CD4-positive, alpha-beta T cell treated with Interferon gamma for 1 hour (primary cell): Measurements from ENCODE around the gene CHMP6.
"Not testable (repeated sequence)": the region's sequence is repeated elsewhere in the genome, so short reads cannot be mapped to it uniquely, and the experiment has no call there.

ENCODE experiments used
- DNase-seq: peaks from one replicate; pipeline ENCODE4 v3.0.0-alpha.2; 2020

Gene CHMP6

DNA sequence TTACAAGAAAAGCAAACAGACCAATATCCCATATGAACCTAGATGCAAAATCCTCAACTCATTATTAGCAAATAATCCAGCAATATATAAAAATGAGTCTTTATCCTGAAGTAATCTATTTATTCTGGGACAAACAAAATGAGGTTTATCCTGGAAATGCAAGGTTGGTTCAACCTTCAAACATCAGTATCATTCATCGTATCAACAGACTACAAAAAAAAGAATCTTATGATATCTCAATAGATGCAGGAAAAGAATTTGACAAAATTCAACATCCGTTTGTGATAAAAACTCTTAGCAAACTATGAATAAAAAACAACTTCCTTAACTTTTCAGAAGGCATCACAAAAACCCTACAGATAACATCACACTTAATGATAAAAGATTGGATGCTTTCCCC lies 24.9 kb downstream of the CHMP6 start:
- DNase-seq = no peak

DNA sequence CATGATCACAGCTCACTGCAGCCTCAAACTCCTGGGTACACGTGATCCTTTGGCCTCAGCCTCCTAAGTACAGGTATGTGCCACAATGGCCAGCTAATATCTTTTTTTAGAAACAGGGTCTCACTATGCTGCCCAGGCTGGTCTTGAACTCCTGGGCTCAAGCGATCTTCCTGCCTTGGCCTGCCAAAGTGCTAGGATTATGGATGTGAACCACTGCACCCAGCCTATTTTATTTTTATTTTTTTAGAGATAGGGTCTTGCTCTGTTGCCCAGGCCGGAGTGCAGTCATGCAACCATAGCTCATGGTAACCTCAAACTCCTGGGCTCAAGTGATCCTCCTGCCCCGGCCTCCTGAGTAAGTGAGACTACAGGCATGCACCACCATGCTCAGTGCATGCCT lies 25.7 kb downstream of the CHMP6 start:
- DNase-seq = not testable (repeated sequence)

DNA sequence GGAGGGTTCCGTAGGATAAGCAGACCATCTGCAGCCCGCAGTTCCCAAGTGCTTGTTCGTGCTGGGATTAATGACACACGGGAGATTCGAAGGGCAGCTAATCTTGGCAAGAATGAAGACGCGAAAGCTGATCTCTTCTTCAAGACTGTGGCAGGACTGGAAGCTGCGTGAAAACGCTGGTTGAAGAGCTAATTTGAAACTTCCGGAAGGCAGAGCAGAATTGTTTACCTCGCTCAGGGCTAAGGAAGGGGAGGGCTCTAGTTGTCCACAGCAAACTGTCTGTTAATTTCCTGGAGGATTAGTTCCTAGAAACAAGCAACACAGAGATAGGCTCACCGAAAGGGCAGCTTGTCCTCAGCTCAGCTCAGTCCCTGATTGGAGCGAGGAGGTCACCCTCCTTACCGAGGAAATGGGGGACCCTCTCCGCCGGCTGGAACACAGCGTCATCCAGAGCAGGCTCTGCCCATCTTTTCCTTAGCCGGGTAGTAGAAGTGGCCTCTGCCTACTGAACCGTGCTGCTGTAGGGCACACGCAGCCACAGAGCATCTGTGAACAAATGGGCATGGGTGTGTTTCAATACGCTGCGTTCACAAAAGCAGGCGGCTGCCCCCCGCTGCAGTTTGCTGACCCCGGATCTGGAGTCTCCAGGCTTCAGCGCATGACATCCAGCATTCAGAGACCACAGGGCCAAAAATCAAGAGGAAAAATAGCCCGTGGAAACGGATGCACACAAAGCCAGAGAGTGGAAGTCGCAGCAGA lies 26.6 kb downstream of the CHMP6 start:
- peak; percentile 24 for DNase-seq

DNA sequence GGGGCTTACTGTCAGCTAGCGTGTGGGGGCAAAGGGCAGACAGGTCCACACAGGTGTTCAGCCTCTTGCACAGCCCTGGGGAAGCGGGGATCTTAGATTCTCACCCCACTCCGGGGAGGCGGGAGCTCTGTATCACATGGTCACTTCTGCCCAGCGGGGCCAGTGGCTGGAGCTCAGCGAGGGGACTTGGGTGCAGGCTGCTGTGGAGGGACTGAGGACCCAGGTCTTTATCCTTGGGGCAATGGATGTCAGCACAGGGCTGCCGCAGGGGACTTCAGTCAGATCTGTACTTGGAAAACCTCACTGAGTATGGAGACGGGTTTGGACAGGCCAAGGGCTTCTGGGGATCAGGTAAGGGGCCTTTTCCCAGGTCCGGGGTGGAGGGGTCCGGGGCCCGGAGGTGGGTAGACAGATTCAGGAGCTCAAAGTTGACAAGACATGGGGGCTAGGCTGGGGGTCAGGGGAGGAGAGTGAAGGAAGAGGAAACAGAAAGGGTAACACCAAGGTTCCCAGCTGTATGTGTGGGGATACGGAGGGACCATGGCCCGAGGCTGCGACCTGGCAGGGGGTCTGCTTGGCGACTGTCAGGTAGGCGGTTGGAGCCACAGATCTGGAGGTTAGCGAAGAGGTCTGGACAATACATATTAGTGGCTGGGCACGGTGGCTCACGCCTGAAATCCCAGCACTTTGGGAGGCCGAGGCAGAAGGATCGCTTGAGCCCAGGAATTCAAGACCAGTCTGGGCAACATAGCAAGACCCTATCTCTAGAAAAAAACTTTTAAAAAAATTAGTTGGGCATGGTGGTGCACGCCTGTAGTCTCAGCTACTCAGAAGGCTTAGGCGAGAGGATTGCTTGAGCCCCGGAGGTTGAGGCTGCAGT lies 28.2 kb downstream of the CHMP6 start:
- no peak for DNase-seq

DNA sequence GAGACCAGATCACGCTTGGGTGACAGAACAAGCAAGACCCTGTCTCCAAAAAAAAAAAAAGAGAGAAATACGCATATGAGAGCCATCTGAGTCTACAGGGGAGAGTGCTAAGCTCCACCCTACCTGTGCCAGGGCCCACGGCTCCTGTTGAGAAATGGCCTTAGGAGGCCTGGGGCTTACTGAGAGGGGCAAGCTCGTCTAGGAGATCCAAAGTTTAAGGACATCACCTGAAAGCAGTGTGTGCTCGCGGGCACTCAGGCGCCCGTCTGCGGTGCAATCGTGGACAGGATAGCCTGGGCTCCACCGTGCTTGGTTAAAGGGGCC lies 28.8 kb downstream of the CHMP6 start:
- DNase-seq = no peak

DNA sequence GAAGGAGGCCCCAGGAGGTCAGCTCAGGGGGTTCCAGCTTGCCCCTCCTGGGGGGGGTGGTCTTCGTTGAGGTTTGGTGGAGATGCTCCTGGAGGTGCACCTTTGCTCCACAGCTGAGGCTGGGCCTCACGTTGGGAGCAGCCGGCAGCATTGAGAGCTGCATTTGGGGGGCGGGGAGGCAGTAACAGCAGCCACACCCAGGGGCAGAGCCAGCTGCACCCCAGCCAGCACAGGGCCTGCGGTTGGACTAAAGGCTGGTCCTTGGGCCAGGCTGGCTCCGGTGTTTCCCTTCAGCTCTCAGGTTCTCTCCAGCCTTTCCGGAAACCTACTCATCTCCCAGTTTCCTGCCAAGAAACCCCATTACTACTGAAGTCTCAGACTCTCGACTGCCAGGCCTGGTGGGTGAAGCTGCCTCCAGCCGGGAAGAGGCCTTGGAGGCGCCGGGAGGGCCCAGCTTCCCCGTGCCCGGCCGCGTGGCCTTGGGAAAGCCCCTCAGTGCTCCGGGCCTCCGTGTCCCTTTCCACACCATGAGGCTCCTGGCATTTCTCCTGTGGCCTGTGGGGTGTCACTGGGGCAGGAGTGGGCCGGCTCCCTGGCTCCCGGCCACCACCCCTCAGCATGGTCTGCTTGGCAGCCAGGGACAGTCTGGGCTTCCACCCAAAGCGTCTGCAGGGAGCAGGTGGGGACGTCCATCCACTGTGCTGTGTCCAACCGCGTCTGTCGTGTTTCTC lies 29.3 kb downstream of the CHMP6 start:
- no peak for DNase-seq

DNA sequence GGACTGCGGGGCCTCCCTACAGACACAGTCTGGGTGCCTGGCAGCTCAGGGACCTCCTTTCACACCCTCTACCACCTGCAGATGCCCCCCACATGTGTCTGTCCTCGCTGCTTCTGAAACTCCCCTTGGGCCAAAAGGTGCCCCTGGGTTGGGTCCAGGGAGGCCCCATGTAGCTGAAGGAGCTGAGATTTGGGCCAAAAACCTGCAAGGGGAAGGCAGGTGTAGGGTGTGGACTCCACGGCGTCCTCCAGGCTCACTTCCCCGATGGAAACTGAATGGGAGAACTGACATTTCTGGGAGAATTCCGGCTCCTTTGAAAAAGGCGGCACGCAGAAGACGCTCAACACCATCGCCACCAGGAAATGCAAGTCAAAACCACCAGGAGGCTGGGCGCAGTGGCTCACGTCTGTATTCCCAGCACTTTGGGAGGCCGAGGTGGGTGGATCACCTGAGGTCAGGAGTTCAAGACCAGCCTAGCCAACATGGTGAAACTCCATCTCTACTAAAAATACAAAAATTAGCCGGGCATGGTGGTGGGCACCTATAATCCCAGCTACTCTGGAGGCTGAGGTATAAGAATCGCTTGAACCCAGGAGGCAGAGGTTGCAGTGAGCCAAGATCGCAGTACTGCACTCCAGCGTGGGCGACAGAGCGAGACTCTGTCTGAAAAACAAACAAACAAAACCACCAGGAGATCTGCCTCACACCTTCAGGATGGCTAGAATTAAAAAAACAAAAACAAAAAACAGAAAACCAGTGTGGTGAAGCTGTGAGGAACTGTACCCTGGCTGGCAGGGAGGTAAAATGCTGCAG lies 30.1 kb downstream of the CHMP6 start:
- DNase-seq = no peak

DNA sequence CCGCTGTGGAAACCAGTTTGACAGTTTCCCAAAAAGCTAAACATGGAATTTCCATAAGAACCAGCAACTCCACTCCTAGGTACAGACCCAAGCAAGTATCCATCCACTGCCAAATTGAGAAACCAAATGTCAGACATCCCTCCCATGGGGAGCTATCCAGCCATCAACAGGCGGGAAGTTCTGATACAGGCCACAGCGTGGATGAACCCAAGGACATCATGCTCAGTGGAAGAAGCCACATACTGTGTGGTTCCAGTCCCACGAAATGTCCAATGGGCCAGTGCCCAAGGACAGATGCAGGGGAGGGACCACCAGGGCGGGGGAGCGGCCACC lies 30.7 kb downstream of the CHMP6 start:
- DNase-seq = no peak

DNA sequence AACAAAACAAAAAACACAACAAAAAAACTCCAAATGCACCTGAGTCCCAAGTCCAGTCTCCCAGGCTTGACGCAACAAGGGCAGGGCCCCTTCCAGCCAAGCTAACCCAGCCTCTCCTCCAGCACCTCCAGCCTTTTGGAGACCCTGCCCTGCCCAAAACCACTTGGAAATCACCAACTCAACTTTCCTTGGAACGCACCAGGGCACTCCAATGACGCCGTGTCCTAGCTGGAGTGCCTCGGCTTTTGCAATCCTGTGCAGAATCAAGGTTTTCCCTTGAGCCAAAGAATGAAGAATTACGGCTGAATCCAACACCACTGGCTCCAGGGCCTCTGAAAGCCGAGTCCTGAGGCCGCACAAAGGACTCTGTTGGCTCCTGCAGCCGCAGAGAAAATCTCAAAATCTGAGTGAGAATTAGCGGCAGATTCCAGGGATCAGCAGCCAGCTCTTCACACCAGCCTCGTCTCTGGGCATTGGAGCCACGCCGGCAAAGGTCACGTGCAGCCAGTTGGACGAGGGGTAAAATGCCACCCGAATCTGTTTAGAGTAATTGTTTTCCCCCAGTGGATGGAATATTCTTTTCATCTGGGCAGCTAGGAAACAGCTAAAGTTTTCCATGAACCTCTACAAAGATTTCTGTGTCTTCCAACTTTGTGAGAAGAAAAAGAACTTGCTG lies 33.6 kb downstream of the CHMP6 start:
- no peak for DNase-seq

DNA sequence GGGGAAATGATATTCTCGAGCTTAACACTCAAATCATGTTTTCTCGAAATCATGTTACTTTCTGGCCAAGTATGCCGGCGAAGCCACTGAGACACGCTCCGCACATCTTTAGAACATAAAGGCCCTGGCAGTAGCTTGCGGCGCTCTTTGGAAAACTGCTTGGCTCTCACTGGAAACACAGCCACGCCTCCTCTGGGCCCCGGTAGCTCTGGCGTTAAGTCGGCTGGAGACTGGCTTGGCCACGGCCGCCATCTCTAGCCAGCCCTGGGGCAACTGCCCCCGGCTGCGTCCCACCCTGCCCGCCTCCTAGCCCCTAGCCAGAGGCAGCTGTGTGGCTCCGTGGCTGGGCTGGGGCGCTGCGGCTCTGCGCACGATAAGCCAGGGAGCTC lies 34.1 kb downstream of the CHMP6 start:
- DNase-seq = no peak

DNA sequence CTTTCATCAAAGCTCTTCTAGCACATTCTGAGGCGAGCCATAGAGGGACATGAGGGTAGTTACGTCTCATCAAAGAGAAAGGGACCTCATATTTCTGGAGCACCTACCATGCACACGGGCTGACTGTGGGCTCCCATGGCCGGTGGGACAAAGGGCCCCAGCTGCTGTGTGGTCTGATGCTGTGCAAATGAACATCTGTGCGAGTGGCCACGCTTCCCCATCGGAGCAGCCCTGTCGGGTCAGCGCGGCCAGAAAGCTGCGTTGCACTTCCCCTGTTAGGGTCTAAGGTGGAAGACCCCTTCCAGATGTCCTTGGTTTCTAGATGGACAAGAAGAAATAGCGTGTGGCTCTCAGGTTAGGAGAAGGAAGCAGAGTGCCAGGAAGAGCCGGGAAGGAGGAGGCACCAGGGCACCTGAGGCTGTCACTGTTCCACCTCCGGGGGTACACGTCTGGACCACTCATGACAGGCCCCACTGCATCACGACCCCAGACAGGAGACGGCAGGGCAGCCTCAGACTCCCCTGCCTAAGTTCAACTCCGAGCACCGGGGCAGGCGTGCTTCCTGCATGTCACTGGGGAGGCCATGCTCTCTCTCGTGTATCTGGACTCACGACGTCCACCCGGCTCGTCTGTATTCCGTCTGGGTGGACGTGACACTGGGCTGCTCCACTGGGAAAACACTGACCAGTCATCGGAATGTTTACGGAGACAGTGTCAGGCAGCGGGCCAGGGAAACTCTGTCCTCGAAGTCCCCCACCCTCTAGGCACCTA lies 34.8 kb downstream of the CHMP6 start:
- no peak for DNase-seq

DNA sequence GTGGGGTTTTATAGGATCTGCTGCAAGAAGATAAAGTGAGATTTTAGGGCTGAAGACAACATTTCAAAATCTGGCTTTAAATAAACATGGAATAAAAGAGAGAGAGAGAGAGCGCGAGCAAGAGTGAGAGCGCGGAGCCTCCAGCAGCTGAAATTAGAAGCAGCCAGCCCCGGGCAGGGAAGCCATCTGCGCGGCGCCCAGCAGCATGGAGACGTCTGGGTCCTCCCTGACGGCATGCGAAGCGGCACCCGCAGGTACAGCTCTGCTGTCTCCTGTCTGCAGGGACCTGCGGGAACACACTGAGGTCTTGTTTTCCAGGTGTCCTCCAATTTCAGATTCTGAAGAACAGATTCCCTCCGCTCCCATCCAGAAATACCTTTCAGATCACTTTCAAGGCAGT lies 35.4 kb downstream of the CHMP6 start:
- DNase-seq = no peak

DNA sequence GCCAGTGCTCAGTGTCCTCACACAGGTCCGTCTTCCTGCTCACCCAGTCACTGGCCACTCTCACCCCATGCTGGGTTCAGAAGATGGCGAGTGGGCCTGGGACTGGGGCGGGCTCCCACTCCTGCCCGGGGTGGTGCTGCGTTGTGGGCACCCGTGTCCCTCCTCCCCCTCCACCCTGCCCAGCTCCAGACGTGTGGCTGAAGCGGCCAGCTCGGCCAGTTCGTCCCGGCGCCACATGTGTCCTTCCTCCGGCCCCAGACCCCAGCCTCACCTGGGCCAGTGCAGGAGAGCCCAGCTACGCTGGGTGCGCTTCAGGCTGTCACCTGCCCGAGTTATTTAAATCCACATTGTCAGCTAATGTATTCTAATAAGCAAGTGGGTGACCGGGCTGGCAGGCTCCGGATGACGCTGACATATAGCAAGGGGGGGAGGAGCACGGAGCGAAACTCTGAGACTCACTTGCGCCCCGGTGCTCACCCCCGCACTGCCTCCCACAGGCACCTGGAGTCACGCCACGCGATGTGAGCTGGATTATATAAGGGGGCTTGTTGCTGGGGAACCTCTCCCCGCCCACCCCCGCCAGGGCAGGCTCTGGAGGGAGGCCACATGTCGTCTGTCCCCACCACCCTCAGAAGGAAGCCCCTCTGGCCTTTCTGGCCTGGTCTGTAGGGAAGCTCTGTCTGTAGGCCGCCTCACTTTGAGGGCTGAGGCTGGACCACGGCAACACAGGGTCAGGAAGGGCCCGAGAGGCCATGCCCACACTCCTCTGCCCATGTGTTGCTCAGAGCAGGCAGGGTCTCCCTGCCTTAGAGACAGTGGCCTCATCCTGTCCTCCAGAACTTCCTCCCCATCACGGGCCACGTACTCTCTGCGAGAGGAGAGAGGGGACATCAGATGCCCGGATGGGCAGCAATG lies 36.2 kb downstream of the CHMP6 start:
- no peak for DNase-seq

DNA sequence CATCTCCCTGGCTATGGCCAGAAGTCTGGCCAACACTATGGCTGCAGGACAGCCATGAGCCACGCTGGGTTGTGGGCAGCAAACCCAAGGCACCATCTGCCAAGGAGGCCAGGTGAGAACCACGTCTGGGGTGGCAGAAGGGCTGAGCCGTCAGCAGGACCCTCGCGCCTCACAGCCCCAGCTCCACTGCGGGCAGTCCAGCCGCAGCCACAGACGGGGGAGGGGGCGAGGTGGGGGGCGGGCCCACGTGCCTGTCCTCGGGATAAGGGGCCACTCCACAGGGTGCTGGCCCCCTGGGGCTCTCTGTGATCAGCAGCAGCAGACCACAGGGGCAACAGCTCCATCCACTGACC lies 36.8 kb downstream of the CHMP6 start:
- DNase-seq = no peak

DNA sequence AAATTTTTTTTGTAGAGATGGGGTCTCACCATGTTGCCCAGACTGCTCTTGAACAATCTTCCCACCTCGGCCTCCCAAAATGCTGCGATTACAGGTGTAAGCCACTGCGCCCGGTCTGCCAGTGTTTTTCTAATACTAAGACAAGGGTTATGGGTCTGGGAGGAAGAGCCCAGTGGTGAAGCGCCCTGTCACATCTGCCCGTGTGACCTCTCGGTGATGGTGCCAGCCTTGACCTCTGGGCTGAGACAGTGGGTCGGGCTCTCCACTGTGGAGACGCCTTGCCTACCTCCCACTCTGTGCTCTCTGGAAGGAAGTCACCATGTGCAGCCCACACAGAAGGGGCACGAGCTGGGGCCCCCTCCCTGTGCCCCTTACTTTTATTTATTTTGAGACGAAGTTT lies 38.2 kb downstream of the CHMP6 start:
- no peak for DNase-seq

DNA sequence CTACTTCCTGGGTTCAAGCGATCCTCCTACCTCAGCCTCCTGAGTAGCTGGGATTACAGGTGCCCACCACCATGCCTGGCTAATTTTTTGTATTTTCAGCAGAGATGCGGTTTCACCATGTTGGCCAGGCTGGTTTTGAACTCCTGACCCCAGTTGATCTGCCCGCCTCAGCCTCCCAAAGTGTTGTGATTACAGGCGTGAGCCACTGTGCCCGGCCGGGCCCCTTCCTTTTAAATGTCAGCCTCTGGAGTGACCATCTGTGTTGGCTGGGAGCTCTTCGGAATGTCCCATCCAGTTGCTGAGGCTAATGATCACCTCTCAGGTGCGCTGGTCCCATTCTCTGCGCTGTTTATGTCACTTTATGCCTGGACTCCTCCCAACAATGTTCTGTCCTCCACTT lies 38.7 kb downstream of the CHMP6 start:
- not testable (repeated sequence) for DNase-seq

DNA sequence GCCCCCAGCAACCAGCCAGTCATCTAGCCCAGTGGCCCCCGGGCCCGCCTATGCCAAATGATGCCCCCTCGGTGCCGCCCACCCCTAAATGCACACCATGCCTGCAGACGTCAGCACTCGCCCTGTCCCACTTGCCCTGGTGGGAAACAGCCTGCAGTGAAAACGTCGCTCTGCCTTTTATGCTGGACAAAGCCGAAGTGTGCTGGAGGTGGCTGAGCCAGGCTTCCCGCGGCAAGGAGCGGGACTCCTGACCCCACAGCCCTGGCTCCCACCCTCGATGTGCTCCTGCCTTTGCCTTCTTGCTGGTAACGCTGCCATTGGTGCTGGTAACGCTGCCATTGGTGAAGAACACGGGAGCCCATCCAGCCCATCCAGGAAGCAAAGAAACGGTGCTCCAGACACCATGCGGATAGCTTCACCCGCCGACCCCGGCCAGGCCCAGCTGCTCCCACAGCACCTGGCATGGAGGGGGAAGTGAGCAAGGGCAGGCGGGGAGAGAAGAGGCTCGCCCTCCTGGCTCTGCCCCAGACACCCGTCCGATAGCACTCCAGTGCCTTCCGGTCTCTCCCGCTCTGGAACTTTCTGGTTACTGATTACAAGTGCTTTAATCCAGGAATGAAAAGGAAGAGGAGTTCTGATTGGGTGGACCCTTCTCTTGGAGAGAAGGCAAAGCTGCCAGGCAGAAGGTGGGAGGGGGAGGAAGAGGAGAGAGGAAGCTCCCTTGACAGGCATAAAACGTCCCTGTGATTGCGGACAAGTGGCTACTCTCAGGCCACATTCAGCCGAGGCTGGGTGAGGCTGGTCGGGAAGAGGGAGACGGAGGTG lies 39.3 kb downstream of the CHMP6 start:
- DNase-seq = no peak

DNA sequence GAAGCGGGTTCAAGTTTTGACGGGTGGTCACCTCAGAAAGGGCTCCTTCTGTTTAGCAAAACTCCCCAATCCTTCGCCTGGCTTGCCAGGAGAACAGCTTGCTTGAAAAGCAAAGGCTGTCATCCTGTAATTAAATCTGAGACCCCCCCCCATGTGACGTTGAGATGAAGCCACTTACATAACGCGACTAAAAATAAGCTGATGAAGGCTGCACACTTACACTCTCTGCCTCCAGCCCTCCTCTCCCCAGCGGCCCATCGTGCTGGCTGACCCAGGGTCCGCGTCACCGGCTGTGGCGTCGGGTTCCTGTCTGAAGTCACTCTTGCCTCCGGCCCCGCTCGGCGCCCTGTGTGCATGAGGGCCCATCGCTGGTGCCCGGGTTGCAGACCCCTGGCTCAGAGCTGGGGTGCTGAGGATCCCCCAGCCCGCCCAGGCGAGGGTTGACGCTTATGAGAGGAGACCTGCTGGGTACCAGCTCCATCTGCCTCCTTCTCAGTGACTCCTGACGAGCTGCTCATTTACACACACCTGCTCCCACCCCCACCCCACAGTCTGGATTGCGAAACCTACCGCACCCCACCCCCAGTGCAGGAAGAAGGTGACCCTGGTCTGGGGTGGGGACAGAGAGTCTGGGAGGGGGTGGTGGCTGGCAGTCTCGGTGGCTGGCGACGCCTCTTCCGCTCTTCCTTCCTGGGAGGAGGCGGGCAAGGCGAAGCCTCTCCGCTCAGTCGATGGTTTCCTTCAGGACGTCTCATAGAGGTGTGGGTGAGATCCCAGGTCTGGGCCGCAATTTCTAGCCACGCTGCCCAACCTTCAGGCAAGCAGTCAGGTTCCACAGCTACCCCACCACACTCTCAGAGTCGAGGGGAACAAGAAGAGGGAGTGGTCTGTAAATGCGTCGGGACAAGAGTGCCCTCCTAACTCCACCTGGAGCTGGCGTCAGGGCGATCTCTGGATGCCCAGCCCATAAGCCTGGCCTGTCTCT lies 40.2 kb downstream of the CHMP6 start:
- no peak for DNase-seq
